LNCaP clone FGC (cell line): ENCODE results near the gene DCN.

Source experiments
- DNase-seq: peaks from one replicate; pipeline ENCODE4 v3.0.0-alpha.2; 2011; ENCODE audit warnings: low read depth
- H3K4me3 ChIP-seq: 2 replicates; pipeline ENCODE4 v1.5.1; 2011; ENCODE audit warnings: mild to moderate bottlenecking, low read depth, low read length, control low read depth
- CTCF ChIP-seq: IDR thresholded peaks from 2 replicates; pipeline ENCODE4 v1.5.1; 2012; ENCODE audit warnings: mild to moderate bottlenecking; ENCODE audit not compliant: control insufficient read depth, insufficient read depth; ENCODE audit errors: extremely low read depth

Gene DCN

DNA sequence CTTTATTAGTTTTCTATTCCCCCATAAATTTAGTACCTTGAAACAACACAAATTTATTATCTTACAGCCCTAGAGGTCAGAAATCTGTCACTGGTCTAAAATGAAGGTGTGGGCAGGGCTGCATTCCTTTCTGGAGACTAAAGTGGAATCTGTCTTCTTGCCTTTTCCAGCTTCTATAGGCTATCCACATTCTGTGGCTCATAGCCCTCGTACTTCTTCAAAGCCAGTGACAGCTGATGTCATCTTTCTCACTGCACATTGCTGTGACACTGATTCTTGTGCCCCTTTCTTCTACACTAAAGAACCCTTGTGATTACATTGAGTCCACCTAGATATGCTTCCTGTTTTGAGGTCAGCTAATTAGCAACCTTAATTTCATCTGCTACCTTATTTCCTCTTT, 23.2 kb upstream of the DCN start:
- DNase-seq, result no peak
- no peak overlapping the region for H3K4me3 ChIP-seq
- TF ChIP-seq CTCF, result no peak

DNA sequence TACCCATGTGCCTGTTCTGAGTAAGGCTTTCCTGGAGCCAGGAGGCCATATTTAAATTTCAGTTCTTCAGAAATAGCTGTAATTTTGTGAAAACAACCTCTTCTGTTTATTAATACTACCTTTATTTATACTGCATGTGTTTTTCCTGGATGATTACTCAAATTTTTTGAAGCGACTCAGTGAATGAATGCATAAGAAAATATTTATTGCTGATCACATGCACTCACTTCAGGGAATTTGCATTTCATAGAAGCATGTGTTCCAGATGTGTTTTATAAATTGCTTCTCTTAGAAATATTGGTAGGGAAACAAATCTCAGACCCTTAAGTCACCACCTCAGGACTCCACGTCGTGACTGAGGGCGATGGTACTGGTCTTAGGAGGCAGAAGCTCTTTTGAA, 21.8 kb upstream of the DCN start:
- DNase-seq, result no peak
- TF ChIP-seq CTCF, result no peak
- no peak overlapping the region for H3K4me3 ChIP-seq

DNA sequence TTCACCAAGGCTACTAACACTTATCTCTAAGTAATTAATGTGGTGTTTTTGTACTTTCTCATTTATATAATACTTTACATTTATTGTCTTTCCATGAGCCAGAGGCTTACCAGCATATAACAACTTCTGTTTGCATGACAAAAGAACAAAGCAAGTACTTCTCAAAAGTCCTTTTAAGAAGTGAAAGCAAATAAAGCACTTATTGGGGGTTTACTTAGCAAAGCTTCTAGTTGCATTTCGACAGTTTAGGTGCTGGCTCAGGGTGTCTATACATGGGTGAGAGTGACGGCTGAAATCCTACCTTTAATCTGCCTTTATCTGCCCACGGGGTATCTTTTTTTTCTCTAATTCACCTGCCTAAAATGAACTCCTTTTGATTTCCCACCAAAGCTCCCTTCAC, 21.0 kb upstream of the DCN start:
- no peak overlapping the region for H3K4me3 ChIP-seq
- DNase-seq, result no peak
- TF ChIP-seq CTCF, result no peak

GRCh38 chr12:91202390-91202789, 19.8 kb upstream of the DCN start:
- DNase-seq, result no peak
- no peak for TF ChIP-seq CTCF

DNA sequence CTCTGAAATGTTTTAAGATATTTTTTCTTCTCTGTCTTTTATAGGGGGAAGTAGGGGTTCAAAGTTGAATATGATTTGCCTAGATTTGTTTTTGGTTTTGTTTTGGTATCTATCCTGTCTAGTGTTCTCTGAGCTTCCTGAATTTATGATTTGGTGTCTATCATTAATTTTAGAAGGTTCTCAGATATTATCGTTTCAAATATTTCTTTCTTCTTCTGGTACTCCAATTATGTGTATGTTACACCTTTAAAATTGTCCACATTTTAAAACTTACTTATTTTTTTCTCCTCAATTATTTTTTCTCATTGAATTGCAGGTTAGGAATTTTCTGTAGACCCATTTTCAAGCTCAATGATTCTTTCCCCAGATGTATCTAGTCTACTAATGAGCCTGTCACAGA, 13.8 kb upstream of the DCN start:
- no peak for DNase-seq
- no peak for TF ChIP-seq CTCF
- H3K4me3 ChIP-seq, result no peak overlapping the region

More at GRCh38 chr12:91202390-91202789, 19.8 kb upstream of the DCN start:
- H3K4me3 ChIP-seq, result no peak overlapping the region

DNA sequence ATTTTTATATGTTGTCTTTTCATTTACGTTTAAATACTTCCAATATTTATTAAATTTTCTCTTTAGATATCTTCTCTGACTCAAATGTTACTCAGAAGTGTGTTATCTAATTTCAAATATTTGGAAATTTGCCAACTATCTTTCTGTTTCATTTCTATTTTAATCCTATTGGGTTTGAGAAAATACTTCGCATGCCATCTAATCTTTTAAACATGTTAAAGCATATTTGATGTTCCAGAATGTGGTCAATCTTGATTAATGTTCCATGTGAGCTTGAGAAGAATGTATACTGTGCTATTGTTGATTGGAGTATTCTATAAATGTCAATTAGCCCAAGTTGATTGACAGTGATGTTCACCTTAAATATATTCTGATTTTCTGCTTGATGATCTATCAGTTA, 11.9 kb upstream of the DCN start:
- DNase-seq, result no peak
- no peak for TF ChIP-seq CTCF
- H3K4me3 ChIP-seq, result no peak overlapping the region

DNA sequence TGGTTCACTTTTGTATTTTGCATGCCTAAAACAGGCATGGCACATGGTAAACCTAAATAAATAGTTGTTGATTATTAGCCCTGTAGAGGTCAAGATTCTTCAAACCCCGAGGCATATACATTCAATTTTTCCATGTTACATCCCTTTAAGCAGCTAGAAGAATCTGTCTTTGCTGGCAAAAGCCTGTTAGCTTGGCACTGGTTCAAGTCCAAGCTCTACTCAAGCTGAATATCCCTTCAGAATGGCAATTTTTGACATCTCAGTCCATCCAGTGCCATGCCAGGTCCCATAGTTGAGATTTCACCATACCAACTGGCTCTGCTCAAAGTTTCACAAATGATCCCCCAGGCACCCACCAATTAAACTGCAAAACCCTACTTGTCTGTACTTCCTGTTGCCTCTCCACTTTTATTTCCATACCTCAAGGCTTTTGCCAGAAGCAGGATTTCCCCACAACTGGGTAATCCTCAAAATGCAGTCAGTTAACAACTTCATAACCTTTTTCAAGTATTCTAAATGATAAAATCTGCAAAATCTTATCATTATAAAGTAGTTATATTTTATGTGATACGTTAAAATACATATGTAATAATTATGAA, 9.0 kb upstream of the DCN start:
- TF ChIP-seq CTCF, result no peak
- no peak for DNase-seq
- no peak overlapping the region for H3K4me3 ChIP-seq
